ENCODE measurements around the gene ITPR1. TPM values are rescaled to one million over a fixed set of nuclear protein-coding genes. Genes with fewer than 3 reads are reported as not detected.

Gene ITPR1
- total RNA-seq, 2 donors from 2014 or later = 7.0 to 18.2 TPM

DNA sequence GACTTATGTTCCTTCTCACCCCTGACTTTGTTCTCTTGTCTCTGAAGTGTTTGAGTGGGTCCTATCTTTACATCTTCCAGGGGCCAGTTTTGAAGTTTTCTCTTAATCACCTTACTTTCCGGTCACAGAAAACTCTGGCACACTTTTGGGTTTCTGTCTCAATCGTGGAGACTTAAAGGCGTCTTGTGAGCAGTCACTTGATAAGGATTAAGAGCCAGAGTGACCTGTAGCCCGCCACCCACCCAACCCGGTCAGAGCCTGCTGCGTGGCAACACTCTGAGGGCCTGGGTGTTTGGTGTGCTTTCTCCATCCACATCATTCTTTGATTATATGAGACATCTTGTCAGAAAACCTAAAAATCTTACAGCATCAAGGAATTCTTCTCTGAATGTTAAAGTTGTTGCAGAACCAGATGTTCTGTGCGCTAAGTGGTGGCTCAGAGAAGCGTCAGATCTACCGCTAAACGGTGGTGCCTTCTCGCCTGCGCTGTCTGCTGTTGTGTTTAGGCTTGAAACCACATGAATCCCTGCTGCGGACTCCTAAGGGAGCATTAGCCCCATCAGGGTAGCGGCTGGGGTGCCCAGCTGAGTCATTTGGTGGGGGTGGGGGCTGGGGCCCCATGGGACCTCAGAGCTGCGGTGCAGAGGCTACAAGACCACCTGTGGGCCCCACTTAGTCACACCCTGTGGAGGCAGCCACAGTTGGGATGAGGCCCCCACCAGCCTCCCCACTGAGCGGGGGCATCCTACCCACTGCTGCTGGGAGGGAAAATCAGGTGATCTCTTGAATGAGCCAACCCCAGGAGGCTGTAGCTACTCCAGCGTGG is 327.4 kb downstream of the ITPR1 start:
- TF ChIP-seq, protein P1, sequence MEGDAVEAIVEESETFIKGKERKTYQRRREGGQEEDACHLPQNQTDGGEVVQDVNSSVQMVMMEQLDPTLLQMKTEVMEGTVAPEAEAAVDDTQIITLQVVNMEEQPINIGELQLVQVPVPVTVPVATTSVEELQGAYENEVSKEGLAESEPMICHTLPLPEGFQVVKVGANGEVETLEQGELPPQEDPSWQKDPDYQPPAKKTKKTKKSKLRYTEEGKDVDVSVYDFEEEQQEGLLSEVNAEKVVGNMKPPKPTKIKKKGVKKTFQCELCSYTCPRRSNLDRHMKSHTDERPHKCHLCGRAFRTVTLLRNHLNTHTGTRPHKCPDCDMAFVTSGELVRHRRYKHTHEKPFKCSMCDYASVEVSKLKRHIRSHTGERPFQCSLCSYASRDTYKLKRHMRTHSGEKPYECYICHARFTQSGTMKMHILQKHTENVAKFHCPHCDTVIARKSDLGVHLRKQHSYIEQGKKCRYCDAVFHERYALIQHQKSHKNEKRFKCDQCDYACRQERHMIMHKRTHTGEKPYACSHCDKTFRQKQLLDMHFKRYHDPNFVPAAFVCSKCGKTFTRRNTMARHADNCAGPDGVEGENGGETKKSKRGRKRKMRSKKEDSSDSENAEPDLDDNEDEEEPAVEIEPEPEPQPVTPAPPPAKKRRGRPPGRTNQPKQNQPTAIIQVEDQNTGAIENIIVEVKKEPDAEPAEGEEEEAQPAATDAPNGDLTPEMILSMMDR (IDR thresholded peaks at IDR 0.05) = no peak
- H3K27me3 ChIP-seq = no peaks in the 10 kb centered on the region
- H3K27ac ChIP-seq = no peak overlapping the region
- no peak overlapping the region for H3K4me3 ChIP-seq
- H3K9ac ChIP-seq (ENCODE audit: low read depth in 2 of 2, low read length in 2 of 2) = no peak overlapping the region
- no peaks in the 10 kb centered on the region for H3K36me3 ChIP-seq
- no peak for DNase-seq
- no peaks in the 10 kb centered on the region for H3K9me3 ChIP-seq
- H3K4me1 ChIP-seq = peaks cover 6% of the 10 kb centered on the region
- intact Hi-C loops (cut with DNase I) = no loop called here

DNA sequence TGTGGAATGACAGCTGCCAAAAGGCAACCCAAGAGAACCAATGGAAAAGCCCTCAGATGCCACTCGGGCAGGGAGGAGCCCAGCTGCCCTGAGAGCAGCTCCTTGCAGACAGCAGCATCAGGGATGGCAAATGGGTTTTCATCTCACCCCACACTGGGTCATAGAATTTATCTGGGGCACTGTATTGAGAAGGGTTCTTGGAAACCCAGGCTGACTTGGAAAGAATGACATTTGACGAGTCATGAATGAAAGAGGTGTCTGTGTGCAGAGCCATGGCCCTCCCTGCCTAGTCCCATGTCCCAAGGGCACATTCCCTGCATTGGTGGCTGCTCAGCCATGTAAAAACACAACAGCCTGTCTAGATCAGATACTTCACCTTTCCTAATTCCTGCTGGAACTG is 328.2 kb downstream of the ITPR1 start:
- intact Hi-C loops (cut with DNase I) = no loop called here

DNA sequence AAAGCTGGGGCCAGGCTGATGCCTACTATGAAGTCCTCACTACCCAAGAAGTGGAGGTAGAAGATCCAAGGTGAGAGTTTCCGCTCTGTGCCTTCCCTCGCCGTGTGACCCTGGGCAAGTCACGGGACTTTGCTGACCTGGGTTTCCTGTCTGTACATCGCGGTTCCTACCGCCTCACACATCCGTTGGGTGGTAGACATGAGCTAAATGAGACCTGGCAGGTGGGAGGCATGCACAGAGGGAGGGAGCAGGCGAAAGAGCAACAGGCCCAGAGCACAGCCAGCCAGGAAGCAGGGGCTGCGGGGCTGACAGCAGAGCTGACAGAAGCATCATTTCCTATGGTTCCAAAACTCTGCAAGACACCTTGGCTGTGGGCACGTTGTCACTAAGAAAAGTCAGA is 328.8 kb downstream of the ITPR1 start:
- H3K9me3 ChIP-seq = no peaks in the 10 kb centered on the region
- no peak for DNase-seq
- intact Hi-C loops (cut with DNase I) = no loop called here
- H3K36me3 ChIP-seq = no peaks in the 10 kb centered on the region
- no peak overlapping the region for H3K9ac ChIP-seq (ENCODE audit: low read depth in 2 of 2, low read length in 2 of 2)
- TF ChIP-seq, protein P1 (IDR thresholded peaks at IDR 0.05) = no peak
- H3K27me3 ChIP-seq = no peaks in the 10 kb centered on the region
- H3K27ac ChIP-seq = no peak overlapping the region
- H3K4me1 ChIP-seq = peaks cover 15% of the 10 kb centered on the region
- no peak overlapping the region for H3K4me3 ChIP-seq

More for the DNA sequence above, 328.2 kb downstream of the ITPR1 start:
- Histone ChIP-seq H3K27ac (no peak overlapping the region), H3K4me3 (no peak overlapping the region), H3K9me3 (no peaks in the 10 kb centered on the region), H3K27me3 (no peaks in the 10 kb centered on the region), H3K9ac (ENCODE audit: low read depth in 2 of 2, low read length in 2 of 2) (no peak overlapping the region), H3K4me1 (peaks cover 13% of the 10 kb centered on the region), H3K36me3 (no peaks in the 10 kb centered on the region)
- TF ChIP-seq, protein P1 (IDR thresholded peaks at IDR 0.05) = no peak
- no peak for DNase-seq

DNA sequence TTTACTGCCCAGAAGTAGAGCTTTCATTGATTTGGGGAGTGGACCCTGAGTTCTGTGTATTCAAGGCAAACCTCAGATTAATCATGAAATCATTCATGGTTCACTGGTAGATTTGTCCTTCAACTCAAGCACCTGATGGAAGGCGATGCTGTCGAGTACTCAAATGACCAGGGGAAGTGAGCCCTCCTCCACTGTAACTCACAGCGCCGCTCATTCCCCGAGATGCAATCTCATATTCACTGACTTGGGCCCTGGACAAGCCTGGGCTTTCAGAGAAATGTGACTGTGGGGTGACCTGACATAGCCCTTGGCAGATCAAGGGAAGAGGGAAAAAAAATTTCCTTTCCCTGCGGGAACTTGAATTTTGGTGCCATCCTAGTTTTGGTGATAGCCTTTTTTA is 329.4 kb downstream of the ITPR1 start:
- Histone ChIP-seq H3K27ac (no peak overlapping the region), H3K27me3 (no peaks in the 10 kb centered on the region), H3K4me3 (no peak overlapping the region), H3K9me3 (no peaks in the 10 kb centered on the region), H3K4me1 (peaks cover 20% of the 10 kb centered on the region), H3K36me3 (no peaks in the 10 kb centered on the region), H3K9ac (ENCODE audit: low read depth in 2 of 2, low read length in 2 of 2) (no peak overlapping the region)
- no peak for DNase-seq
- intact Hi-C loops (cut with DNase I) = no loop called here
- TF ChIP-seq, protein P1 (IDR thresholded peaks at IDR 0.05) = no peak

DNA sequence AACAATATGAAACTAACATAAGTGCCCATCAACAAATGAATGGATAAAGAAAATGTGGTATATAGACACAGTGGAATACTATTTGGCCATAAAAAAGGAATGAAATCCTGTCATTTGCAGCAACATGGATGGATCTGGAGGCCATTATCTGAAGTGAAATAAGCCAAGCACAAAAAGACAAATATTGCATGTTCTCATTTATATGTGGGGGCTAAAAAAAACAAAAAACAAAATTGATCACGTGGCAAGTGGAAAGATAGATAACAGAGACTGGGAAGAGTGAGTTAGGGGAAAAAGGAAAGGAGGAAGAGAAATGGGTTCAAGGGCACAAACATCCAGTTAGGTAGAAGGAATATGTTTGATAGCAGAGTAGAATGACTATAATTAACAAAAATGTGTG is 330.2 kb downstream of the ITPR1 start:
- Histone ChIP-seq H3K4me1 (peaks cover 28% of the 10 kb centered on the region), H3K9me3 (no peaks in the 10 kb centered on the region), H3K9ac (ENCODE audit: low read depth in 2 of 2, low read length in 2 of 2) (no peak overlapping the region), H3K27ac (no peak overlapping the region), H3K27me3 (no peaks in the 10 kb centered on the region), H3K4me3 (no peak overlapping the region), H3K36me3 (no peaks in the 10 kb centered on the region)
- TF ChIP-seq, protein P1 (IDR thresholded peaks at IDR 0.05) = no peak
- intact Hi-C loops (cut with DNase I) = no loop called here
- DNase-seq = no peak
